Memory B cell (primary cell): Measurements from ENCODE around the gene LHX8.

Experiments used
- ATAC-seq: fragments of 150-1000 bp; cut with Tn5 transposase; 2 replicates; pipeline ENCODE4 v1.10.0; 2021; ENCODE audit warnings: low read depth, mild to moderate bottlenecking, moderate library complexity
- DNase-seq, 2 donors: peaks; one replicate each; pipeline ENCODE4 v3.0.0; 2022; ENCODE audit warnings: low spot score in 2 of 2
- H3K27ac Mint-ChIP-seq: one replicate; pipeline ENCODE4 v1.8.0; 2022; ENCODE audit warnings: mild to moderate bottlenecking, moderate library complexity, mixed read lengths
- H3K27me3 Mint-ChIP-seq: one replicate; pipeline ENCODE4 v1.8.0; 2022; ENCODE audit warnings: mixed read lengths
- H3K36me3 Mint-ChIP-seq: one replicate; pipeline ENCODE4 v1.8.0; 2022; ENCODE audit warnings: mild to moderate bottlenecking, mixed read lengths
- H3K4me1 Mint-ChIP-seq: one replicate; pipeline ENCODE4 v1.8.0; 2022; ENCODE audit warnings: mixed read lengths
- H3K4me3 Mint-ChIP-seq: one replicate; pipeline ENCODE4 v1.8.0; 2022; ENCODE audit warnings: mild to moderate bottlenecking, moderate library complexity, mixed read lengths
- H3K9me3 Mint-ChIP-seq: one replicate; pipeline ENCODE4 v1.8.0; 2022; ENCODE audit warnings: mixed read lengths

LHX8 gene

DNA sequence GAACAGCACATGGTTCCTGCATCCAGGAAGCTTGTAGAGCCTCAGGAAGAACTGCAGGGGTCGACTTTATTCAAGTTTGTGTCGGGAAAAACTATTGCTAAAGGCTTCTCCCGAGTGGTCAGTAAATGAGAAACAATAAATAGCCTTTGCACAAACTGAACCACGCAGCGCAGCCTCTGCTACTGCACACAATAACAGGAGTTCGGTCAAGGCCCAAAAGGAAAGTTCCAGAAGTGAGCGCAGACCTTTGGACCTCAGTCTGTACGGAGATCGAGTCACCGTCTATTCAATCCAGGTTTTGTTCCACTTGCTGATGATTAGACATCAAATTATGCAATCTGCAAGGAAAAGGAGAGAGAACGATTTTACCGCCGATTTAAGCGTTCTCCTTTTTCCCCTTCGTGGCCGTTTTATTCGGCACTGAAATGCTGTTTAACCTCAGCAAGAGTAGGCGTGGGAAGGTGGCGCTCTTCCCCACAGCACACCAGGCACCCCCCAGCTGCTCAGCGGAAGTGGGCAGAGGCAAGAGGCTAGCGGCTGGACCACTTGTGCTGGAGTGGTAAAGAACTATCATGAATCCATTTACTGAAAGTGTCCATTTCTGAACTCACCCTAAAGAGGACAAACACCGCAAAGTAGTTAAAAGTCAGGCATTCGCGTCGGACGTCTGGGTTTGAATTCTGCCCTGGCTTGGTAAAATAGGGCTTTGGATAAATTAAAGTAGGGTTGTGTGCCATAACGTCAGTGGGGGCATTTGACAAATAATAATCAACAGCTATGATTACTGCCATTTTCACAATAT lies 6.1 kb upstream of the LHX8 start:
- peaks cover 2% of the 10 kb centered on the region for H3K4me1 Mint-ChIP-seq
- peaks cover 2% of the 10 kb centered on the region for H3K36me3 Mint-ChIP-seq
- H3K9me3 Mint-ChIP-seq, result peaks cover 2% of the 10 kb centered on the region
- peaks cover 27% of the 10 kb centered on the region for H3K27me3 Mint-ChIP-seq
- no peak overlapping the region for H3K27ac Mint-ChIP-seq
- ATAC-seq, result no peak
- H3K4me3 Mint-ChIP-seq, result no peak overlapping the region
- DNase-seq, result no peak

DNA sequence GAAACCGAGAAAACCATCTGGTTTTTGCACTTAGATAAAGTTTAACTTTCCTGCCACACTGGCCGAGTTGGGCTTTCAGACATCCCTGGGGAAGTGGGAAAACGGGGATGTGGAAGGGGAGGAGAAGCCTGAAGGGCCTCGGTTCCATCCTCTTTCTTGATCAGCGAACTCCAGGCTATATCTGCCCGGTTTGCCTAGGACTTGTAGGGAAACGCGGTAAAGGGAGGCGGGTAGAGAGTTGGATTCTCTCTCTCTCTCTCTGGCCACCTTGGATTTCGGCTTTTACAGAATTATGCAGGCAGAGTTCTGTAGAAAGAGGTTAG lies 4.6 kb upstream of the LHX8 start:
- DNase-seq (no peak), ATAC-seq (no peak)
- Mint-ChIP-seq H3K4me3 (no peak overlapping the region), H3K4me1 (peaks cover 3% of the 10 kb centered on the region), H3K9me3 (peaks cover 4% of the 10 kb centered on the region), H3K27ac (no peak overlapping the region), H3K36me3 (peaks cover 2% of the 10 kb centered on the region), H3K27me3 (peaks cover 32% of the 10 kb centered on the region)

DNA sequence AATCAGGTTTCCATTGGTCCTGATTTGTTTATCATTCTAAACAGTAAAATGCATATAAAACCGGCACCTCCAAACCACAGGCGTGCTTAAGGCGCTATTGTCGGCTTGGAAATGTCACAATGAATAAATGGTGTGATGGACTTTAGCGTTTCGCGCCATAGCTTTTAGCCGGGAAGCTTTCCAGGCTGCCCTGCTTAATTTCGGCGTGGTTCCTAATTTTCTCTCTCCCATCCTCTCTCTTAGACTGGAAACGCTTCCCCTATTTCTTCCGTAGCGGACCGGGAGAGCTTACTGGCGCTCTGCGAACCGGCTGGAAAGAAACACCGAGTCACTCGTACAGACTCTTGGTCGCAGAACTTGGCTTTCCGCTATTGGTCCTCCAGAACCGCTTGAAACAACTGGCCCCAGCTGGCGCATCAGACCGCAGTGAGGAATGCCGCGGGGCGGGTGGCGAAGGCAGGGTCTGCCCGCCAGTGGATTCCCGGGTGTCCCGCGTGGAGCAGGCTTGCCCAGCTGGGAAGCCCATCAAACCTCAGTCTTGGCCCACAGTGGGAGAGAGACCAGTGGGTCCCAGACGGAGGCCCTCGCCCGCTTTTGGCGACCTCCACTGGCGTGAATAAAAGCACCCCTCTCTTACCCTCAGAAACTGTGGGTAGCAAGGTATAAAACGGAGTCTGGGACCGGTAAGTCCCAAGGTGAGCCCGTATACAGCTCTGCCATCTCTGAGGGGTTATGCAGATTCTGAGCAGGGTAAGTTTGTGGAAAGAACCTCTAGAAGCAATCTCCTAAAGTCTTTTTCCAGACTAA lies 4.0 kb upstream of the LHX8 start:
- H3K4me3 Mint-ChIP-seq, result no peak overlapping the region

DNA sequence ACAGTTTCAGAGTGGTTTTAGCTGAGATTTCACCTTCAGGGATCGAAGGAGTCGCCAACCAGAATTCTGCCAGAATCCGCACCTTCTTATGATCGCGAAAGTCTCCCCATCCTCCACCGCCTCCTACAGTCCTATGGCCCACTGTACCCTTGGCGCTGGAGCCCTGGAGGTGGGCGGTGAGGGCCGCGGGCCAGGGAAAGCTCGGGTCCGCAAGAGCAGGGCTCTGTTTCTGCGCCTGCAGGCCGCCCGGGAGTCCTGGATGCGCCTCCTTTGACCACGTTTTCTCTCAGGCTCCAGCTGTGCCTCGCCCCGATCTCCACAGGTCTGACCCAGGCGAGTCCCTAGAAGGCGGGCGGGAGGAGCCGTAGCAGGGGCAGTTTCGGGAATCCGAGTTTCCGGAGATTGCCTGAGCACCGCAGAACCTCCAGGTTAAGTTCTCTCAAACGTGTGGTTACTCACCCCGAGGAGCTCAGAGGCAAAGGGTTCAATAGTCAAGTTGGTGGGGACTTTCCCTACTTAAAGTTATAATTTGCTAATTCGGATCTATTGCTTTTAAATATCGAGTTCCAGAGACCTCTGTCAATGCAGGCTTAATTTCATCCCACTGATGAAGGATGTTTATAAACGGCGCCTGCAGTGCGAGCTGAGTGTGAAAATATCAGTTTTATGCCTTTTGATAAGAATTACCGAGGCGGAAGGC lies 3.2 kb upstream of the LHX8 start:
- DNase-seq, result no peak
- H3K9me3 Mint-ChIP-seq, result peaks cover 4% of the 10 kb centered on the region
- no peak overlapping the region for H3K4me3 Mint-ChIP-seq
- peaks cover 6% of the 10 kb centered on the region for H3K4me1 Mint-ChIP-seq
- H3K27ac Mint-ChIP-seq, result no peak overlapping the region
- no peak for ATAC-seq
- peaks cover 2% of the 10 kb centered on the region for H3K36me3 Mint-ChIP-seq
- peaks cover 28% of the 10 kb centered on the region for H3K27me3 Mint-ChIP-seq

More for the DNA sequence above, 4.0 kb upstream of the LHX8 start:
- ATAC-seq (no peak), DNase-seq (no peak)
- H3K27ac Mint-ChIP-seq, result no peak overlapping the region
- H3K27me3 Mint-ChIP-seq, result peaks cover 31% of the 10 kb centered on the region
- H3K9me3 Mint-ChIP-seq, result peaks cover 4% of the 10 kb centered on the region
- H3K4me1 Mint-ChIP-seq, result peaks cover 5% of the 10 kb centered on the region
- H3K36me3 Mint-ChIP-seq, result peaks cover 2% of the 10 kb centered on the region

DNA sequence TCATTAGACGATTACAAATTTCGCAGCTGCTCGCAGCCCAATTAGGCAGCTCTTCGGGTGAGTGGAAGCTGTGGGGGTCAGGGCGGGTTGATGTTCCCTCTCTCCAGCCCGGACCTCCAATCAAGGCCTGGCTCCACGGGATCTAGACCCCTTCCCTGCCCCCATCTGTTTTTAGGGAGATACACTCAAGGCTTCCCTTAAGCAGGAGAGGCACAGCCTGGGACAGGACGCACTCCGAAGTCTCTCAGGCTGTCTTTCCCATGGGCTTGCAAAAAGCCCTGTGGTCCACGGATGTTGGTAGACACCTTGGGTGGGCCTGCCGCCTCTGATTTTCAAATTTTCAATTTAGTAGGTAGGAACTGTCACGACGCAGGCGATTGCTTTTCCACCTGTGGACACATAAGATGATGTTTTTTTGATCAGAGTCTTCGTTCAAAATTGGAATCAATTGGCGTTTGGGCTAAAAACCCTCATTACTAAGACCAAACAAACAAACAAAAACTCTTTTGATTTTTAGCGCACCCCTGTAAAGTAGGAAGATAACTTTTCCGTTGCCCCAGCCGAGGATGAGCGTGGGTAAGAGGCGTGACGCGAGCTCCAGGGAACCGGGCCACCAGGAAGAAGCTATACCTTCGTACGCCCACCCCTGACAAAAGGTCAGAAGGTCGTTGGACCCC lies 2.5 kb upstream of the LHX8 start:
- Mint-ChIP-seq H3K4me1 (peaks cover 8% of the 10 kb centered on the region), H3K27ac (no peak overlapping the region), H3K27me3 (peaks cover 31% of the 10 kb centered on the region), H3K9me3 (peaks cover 4% of the 10 kb centered on the region), H3K36me3 (peaks cover 2% of the 10 kb centered on the region), H3K4me3 (no peak overlapping the region)
- ATAC-seq (no peak), DNase-seq (no peak)

DNA sequence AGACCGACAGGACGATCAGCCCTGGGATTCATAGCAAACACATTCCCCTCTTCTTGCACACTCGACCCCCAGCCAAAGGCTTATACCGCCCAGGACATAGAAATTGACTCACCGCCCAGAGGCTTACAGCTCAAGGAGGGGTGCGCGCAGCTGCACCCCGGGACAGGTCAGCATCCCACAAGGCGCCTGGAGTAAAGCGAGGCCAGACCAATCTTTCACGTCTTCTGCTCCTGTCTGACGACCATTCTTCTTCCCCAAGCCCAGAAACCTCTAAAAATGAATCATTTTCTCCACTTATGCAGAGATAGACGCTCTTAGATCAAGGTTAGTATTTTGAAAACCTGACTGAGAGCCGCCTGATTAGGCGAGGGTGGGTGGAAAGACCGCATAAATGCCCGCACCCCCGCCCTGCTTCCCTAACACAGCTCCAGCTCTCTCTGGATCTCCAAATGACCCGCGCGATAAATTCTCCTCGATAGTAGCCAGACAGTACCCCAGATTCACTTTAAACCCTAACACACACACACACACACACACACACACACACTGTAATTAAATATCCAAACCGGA lies 1.9 kb upstream of the LHX8 start:
- no peak overlapping the region for H3K4me3 Mint-ChIP-seq
- H3K4me1 Mint-ChIP-seq, result peaks cover 6% of the 10 kb centered on the region
- peaks cover 32% of the 10 kb centered on the region for H3K27me3 Mint-ChIP-seq
- peak overlapping the region; percentile 62 for H3K27ac Mint-ChIP-seq
- H3K36me3 Mint-ChIP-seq, result peaks cover 2% of the 10 kb centered on the region
- ATAC-seq, result no peak
- peaks cover 4% of the 10 kb centered on the region for H3K9me3 Mint-ChIP-seq
- DNase-seq, result no peak

DNA sequence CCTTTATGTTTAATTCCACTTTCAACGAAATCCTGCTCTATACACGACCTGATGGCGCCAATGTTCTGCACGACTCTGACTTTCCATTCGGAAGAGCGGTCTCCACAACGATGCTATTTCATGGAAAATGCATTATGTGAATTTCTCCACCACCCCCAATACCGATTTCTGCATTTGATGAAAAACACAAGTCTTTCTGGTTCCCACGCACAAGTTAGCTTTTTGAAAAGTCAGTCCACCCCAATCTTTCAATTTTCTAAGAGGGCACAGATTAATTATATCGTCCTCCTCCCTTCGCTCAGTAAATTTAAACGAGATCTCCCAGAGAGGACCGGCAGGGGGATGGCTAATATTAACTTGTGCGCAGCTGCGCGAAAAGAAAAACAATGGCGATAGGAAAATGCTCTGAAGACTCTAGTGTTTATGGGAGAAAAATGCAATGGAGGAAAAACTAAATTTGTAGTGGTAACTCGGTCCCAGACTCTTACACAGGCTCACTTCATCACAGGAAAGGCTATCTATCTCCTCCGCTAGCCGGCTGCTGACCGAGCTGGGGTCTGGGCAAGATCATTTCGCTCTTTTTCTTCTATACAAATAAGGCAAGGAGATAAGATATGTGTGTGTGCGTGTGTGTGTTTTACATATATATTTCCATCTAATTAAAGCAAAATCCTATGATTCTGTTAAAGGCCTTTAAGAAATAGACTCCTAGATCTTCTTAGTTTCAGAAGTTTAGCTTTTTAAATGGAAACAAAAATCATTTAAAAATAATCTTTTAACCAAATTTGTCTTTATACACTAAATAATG lies 1.2 kb upstream of the LHX8 start:
- peaks cover 2% of the 10 kb centered on the region for H3K36me3 Mint-ChIP-seq
- no peak for DNase-seq
- H3K9me3 Mint-ChIP-seq, result peaks cover 4% of the 10 kb centered on the region
- H3K27ac Mint-ChIP-seq, result peak overlapping the region; percentile 62
- no peak for ATAC-seq
- no peak overlapping the region for H3K4me3 Mint-ChIP-seq
- peaks cover 33% of the 10 kb centered on the region for H3K27me3 Mint-ChIP-seq
- peaks cover 6% of the 10 kb centered on the region for H3K4me1 Mint-ChIP-seq

DNA sequence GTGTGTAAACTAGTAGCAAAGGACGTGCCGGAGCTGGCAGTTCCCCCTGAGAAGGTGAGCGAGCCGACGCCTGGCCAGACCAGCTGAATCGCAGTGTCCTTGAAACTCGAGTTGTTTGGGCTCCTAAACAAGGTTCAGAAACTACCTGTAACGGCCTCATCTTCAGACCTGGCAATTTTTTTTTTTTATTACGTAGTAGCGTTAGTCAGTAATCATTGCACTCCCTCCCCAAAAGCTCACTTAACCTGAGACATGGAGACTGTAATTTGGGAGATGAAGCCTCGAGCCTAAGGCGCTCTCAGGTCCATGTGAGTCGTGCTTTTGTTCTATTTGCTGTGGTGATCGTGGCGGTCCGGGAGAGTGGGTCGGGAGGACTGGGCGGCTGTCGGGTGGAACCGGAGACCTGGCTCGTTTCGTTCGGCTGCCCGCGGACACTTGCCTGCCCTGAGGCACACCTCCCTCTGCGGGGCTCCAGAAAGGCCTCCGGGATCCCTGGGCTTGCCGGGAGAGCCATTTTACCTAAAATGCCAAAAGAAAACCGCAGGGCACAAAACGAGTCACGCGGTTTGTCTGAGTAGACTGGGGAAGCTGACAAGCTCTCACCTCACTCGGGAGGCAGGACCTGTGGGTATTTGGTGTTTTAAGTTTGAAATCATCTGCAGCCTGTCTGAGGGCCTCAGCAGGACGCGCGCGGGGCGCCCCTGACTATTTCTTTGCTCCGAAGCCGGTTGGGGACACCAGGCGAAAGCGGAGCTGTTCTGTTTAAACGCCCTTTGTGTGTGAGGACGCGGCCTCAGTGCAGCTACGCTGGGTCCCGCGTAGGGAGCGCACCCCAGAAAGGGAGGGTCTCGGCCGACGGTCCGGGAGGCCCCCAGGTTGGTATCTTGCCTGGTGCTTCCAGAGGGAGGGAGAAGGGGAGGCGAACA lies 722 bp downstream of the LHX8 start:
- peak overlapping the region; percentile 83 for H3K4me3 Mint-ChIP-seq
- H3K27ac Mint-ChIP-seq, result no peak overlapping the region
- ATAC-seq (no peak), DNase-seq (no peak)
- H3K9me3 Mint-ChIP-seq, result peaks cover 4% of the 10 kb centered on the region
- peaks cover 6% of the 10 kb centered on the region for H3K4me1 Mint-ChIP-seq
- peaks cover 2% of the 10 kb centered on the region for H3K36me3 Mint-ChIP-seq
- H3K27me3 Mint-ChIP-seq, result peaks cover 31% of the 10 kb centered on the region

DNA sequence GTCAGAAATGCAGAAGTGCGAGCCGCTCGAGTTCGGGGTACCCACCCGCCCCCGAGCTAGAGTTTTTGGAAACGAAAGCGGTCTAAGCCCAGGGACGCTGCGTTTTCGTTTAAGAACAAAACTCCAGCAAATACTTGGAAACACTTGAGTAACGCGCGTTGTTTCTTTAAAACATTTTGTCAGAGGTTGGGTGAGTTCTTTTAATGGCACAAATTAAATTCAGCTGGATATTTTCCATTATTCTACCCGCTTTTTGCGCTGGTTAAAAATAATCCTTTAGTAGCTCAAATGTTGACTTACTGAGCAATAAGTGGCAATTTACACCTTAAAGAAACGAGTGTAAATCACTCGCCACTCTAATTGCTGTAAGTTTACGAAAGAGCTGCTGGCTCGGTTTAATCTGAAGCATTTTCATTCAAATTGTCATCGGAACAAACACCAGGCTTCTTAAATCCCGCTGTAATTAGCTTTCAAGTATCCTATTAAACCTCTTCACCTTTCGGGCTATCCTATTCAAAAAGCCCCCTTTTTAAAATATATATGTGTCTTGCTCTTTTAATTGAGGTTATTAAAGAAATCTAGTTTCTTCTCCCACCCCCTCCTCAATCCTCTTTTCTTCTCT lies 1.5 kb downstream of the LHX8 start:
- Mint-ChIP-seq H3K4me3 (peak overlapping the region; percentile 83), H3K27ac (no peak overlapping the region), H3K9me3 (peaks cover 4% of the 10 kb centered on the region), H3K27me3 (peaks cover 31% of the 10 kb centered on the region), H3K4me1 (peaks cover 6% of the 10 kb centered on the region), H3K36me3 (peaks cover 2% of the 10 kb centered on the region)
- no peak for ATAC-seq
- DNase-seq, result no peak

DNA sequence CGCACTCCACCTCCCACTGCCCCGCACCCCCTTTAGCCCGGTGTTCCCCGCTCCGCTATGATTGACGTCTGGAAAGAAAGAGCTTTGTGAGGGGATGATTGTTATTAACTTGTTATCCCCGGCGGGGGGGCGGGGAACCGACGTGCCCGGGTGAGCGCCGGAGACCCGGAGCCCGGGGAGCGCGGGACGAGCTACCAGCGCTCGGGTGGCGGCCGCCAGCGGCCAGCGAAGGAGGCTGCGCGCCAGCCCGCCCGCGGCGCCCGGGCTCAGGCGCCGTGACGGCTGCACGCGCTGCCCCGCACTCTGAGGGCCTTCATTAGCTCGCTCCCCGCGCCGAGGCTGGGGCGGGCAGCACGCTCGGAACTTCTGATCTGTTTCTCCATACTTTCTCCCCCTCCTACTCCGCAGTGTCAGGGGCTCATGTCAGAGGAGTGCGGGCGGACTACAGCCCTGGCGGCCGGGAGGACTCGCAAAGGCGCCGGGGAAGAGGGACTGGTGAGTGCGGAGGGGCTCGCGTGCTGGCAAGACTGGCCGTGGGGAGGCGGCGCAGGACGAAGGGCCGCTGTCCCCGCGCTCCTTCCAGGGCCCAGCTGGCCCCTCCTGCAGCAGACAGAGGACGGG lies 2.1 kb downstream of the LHX8 start:
- peaks cover 30% of the 10 kb centered on the region for H3K27me3 Mint-ChIP-seq
- no peak for ATAC-seq
- no peak for DNase-seq
- H3K4me3 Mint-ChIP-seq, result peak overlapping the region; percentile 9
- H3K27ac Mint-ChIP-seq, result no peak overlapping the region
- H3K36me3 Mint-ChIP-seq, result peaks cover 2% of the 10 kb centered on the region
- peaks cover 4% of the 10 kb centered on the region for H3K9me3 Mint-ChIP-seq
- peaks cover 6% of the 10 kb centered on the region for H3K4me1 Mint-ChIP-seq

DNA sequence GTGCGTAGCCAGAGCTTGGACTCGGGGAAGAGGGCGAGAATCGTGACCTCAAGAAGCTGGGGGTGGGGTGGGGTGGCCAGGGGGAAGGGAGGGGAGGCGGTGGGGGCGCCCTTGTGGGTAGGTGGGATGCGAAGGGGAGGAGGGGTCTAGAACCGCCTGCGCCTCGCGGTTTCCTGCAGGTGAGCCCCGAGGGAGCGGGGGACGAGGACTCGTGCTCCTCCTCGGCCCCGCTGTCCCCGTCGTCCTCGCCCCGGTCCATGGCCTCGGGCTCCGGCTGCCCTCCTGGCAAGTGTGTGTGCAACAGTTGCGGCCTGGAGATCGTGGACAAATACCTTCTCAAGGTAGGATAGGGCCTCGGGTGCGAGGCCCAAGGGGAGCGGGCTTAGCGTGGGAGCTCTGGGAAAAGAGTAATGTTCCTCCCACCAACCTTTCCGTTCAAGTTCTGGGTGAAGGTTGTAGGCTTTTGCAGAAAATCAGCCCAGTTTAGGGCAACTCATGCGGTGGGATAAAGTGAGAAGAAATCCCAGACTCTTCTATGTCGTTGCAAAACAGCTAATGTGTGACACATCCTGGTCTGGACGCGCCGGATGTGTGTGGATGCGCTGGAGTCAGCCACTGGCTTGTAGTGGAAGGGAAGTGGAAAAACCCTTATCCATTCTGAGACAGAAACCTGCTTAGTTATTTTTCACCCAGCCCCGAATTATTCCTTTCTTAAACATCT lies 2.9 kb downstream of the LHX8 start:
- DNase-seq (no peak), ATAC-seq (no peak)
- Mint-ChIP-seq H3K4me3 (no peak overlapping the region), H3K4me1 (peaks cover 6% of the 10 kb centered on the region), H3K27ac (no peak overlapping the region), H3K36me3 (peaks cover 2% of the 10 kb centered on the region), H3K9me3 (peaks cover 4% of the 10 kb centered on the region), H3K27me3 (peaks cover 29% of the 10 kb centered on the region)
